ENCODE data around the gene UBAP1L. TPM values are rescaled to one million over a fixed set of nuclear protein-coding genes. Genes with fewer than 3 reads are reported as not detected.
"Not testable (repeated sequence)": the region's sequence is repeated elsewhere in the genome, so short reads cannot be mapped to it uniquely, and the experiment has no call there.

Gene UBAP1L
- total RNA-seq, 1 donor from 2014 or later = 10.9 TPM

DNA sequence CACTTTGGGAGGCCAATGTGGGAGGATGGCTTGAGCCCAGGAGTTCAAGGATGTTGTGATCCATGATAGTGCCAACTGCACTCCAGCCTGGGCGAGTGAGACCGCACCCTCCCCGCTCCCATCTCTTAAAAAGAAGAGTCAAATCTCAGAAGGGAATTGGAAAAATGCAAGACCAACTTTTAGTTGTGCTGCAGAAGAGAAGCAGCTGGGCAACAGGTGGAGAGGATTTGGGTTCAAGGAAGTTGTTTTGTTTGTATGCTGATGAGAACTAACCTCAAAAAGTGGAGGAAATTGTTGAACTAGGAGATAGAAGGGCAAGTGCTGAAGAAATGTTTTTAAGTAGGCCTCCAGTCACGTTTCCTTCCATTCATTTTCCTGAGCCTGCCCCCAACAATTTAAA is 31.4 kb upstream of the UBAP1L start:
- no peak for DNase-seq (ENCODE audit: low spot score in 2 of 2, unreplicated experiment in 2 of 2)
- Mint-ChIP-seq H3K4me3 (no peak overlapping the region), H3K27me3 (ENCODE audit: low read depth) (no peaks in the 10 kb centered on the region), H3K36me3 (peaks cover 9% of the 10 kb centered on the region), H3K9me3 (no peaks in the 10 kb centered on the region), H3K4me1 (no peaks in the 10 kb centered on the region), H3K27ac (no peak overlapping the region)
- TF ChIP-seq, protein P1, sequence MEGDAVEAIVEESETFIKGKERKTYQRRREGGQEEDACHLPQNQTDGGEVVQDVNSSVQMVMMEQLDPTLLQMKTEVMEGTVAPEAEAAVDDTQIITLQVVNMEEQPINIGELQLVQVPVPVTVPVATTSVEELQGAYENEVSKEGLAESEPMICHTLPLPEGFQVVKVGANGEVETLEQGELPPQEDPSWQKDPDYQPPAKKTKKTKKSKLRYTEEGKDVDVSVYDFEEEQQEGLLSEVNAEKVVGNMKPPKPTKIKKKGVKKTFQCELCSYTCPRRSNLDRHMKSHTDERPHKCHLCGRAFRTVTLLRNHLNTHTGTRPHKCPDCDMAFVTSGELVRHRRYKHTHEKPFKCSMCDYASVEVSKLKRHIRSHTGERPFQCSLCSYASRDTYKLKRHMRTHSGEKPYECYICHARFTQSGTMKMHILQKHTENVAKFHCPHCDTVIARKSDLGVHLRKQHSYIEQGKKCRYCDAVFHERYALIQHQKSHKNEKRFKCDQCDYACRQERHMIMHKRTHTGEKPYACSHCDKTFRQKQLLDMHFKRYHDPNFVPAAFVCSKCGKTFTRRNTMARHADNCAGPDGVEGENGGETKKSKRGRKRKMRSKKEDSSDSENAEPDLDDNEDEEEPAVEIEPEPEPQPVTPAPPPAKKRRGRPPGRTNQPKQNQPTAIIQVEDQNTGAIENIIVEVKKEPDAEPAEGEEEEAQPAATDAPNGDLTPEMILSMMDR (IDR thresholded peaks at IDR 0.05; ENCODE audit: unreplicated experiment) = no peak

DNA sequence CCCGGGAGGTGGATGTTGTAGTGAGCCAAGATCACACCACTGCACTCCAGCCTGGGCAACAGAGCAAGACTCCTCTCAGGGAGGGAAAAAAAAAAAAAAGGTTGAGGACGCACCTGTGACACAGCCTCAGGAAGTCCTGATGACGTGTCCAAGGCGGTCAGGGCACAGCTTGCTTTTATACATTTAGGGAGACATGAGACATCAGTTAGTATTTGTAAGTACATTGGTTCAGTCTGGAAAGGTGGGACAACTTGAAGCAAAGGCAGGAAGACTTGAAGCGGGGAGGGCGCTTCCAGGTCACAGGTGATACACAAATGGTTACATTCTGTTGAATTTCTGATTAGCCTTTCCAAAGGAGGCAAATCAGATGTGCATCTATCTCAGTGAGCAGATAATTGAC is 23.6 kb upstream of the UBAP1L start:
- H3K4me3 Mint-ChIP-seq; H3K27me3 Mint-ChIP-seq (ENCODE audit: low read depth); H3K27ac Mint-ChIP-seq; DNase-seq (ENCODE audit: low spot score in 2 of 2, unreplicated experiment in 2 of 2); H3K4me1 Mint-ChIP-seq: not testable (repeated sequence)
- peaks cover 11% of the 10 kb centered on the region for H3K36me3 Mint-ChIP-seq
- peaks cover 32% of the 10 kb centered on the region for H3K9me3 Mint-ChIP-seq

DNA sequence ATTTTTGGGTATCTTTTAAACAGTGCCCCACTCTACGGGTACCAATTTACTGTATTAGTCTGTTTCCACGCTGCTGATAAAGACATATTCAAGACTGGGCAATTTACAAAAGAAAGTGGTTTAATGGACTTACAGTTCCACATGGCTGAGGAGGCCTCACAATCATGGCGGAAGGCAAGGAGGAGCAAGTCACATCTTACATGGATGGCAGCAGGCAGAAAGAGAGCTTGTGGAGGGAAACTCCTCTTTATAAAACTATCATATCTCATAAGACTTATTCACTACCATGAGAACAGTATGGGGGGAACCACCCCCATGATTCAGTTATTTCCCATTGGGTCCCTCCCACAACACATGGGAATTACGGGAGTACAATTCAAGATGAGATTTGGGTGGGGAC is 22.9 kb upstream of the UBAP1L start:
- not testable (repeated sequence) for H3K27me3 Mint-ChIP-seq (ENCODE audit: low read depth); H3K4me1 Mint-ChIP-seq; H3K4me3 Mint-ChIP-seq; H3K36me3 Mint-ChIP-seq; H3K27ac Mint-ChIP-seq; DNase-seq (ENCODE audit: low spot score in 2 of 2, unreplicated experiment in 2 of 2)
- H3K9me3 Mint-ChIP-seq = peaks cover 32% of the 10 kb centered on the region

DNA sequence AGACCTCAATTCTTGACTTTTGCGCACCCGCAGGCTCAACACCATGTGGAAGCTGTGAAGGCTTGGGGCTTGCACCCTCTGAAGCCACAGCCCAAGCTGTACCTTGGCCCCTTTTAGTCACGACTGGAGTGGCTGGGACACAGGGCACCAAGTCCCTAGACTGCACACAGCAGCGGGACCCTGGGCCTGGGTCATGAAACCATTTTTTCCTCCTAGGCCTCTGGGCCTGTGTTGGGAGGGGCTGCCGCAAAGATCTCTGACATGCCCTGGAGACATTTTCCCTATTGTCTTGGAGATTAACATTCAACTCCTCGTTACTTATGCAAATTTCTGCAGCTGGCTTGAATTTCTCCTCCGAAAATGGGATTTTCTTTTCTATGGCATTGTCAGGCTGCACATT is 22.1 kb upstream of the UBAP1L start:
- peaks cover 12% of the 10 kb centered on the region for H3K4me1 Mint-ChIP-seq
- DNase-seq (ENCODE audit: low spot score in 2 of 2, unreplicated experiment in 2 of 2); H3K4me3 Mint-ChIP-seq; H3K27ac Mint-ChIP-seq; H3K27me3 Mint-ChIP-seq (ENCODE audit: low read depth); H3K36me3 Mint-ChIP-seq: not testable (repeated sequence)
- H3K9me3 Mint-ChIP-seq = peaks cover 32% of the 10 kb centered on the region

DNA sequence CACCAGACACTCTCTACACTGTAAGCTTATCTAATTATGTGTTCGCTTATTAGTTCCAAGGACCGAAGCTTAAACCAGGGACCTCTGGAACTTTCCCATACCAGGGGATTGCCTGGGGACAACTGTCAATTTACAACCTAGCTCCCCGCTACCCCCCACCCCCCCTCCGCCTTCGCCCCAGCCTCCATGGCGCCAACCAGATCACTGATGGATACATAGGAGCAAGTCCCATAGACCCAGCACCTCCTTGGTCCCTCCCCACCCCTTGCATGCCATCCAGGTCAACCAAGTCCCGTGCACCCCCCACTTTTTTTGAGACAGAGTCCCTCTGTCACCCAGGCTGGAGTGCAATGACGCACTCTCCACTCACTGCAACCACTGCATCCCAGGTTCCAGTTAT is 19.5 kb upstream of the UBAP1L start:
- Mint-ChIP-seq H3K27me3 (ENCODE audit: low read depth) (no peaks in the 10 kb centered on the region), H3K4me1 (peaks cover 22% of the 10 kb centered on the region), H3K4me3 (peak overlapping the region; percentile 81), H3K9me3 (peaks cover 30% of the 10 kb centered on the region), H3K27ac (no peak overlapping the region), H3K36me3 (peaks cover 14% of the 10 kb centered on the region)
- DNase-seq (ENCODE audit: low spot score in 2 of 2, unreplicated experiment in 2 of 2) = no peak
- TF ChIP-seq, protein P1 (IDR thresholded peaks at IDR 0.05; ENCODE audit: unreplicated experiment) = no peak

DNA sequence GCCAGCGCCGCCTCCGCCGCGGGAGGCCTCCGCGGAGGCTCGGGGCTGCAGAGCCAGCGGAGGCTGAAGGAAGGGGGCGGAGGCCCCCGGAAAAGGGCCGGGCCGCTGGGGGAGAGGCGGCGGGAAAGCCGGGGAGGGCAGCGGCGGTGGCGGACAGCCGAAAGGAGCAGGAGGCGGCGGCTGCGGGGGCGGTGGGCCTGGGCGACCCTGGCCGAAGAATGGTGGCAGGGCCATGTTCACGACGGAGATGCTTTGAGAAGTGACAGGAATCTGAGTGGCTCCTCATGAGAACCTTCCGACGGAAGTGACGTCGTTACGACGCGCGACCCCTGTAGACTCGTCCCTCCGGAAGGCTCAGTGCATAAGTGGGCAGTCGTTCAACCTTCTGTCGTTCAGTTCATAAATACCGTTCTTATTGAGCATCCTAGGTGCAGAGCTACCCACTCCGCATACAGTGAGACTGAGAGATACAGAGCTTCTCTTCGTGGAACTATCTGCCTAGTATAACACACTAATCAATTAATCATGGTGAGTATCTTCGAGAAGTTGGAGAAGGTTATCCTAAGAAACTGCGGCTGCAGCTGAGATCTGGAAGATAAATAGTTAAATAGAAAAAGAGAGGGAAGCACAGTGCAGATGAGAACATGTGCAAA is 18.7 kb upstream of the UBAP1L start, which contains the start of gene PDCD7:
Gene PDCD7, minus strand, starts transcription at position 261 of the 653 bp plus-strand sequence. Its CDS starts 27 bp downstream, at position 234.
- peak; percentile 58 to 76 for DNase-seq (ENCODE audit: low spot score in 2 of 2, unreplicated experiment in 2 of 2)
- Mint-ChIP-seq H3K36me3 (peaks cover 18% of the 10 kb centered on the region), H3K27me3 (ENCODE audit: low read depth) (no peaks in the 10 kb centered on the region), H3K9me3 (peaks cover 22% of the 10 kb centered on the region), H3K4me1 (peaks cover 22% of the 10 kb centered on the region), H3K4me3 (peak within 1 kb of the TSS; percentile 83), H3K27ac (peak within 1 kb of the TSS; percentile 98)
- TF ChIP-seq, protein P1 (IDR thresholded peaks at IDR 0.05; ENCODE audit: unreplicated experiment) = no peak

DNA sequence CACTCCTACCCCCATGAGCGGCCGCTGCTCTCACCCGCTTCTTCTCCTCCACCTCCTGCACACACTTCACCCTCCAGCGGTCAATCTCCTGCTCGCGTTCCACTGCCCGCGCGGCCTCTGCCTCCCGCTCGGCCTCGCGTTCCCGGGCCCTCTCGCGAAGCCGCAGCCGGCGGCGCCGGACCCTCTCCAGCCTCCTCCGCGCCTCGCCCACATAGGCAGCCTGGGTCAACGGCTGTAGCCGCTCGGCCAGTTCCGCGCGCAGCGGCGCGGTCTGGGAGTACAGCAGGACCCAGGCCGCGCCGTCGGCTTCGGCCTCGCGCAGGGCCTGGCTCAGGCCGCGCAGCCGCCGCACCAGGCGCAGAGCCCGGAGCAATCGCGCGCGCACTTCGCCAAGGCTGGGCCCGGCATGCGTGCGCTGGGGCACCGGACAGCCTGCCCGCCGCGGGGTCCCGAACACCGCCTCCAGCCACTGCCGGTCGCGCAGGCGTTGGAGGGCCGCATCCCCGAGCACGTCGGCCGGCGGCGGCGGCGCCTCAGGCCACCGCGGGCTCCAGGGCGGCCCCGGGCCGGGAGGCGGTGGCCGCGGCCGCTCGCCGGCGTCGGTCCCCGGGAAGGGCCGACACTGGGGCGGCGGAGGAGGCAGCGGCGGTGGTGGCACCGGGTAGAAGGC is 18.0 kb upstream of the UBAP1L start:
- peaks cover 22% of the 10 kb centered on the region for H3K4me1 Mint-ChIP-seq
- TF ChIP-seq, protein P1 (IDR thresholded peaks at IDR 0.05; ENCODE audit: unreplicated experiment) = no peak
- peak overlapping the region; percentile 88 for H3K27ac Mint-ChIP-seq
- peaks cover 24% of the 10 kb centered on the region for H3K36me3 Mint-ChIP-seq
- peaks cover 19% of the 10 kb centered on the region for H3K9me3 Mint-ChIP-seq
- H3K4me3 Mint-ChIP-seq = peak overlapping the region; percentile 83
- peak; percentile 23 to 61 for DNase-seq (ENCODE audit: low spot score in 2 of 2, unreplicated experiment in 2 of 2)
- no peaks in the 10 kb centered on the region for H3K27me3 Mint-ChIP-seq (ENCODE audit: low read depth)
